GM19467 (cell line): Measurements from ENCODE around the gene SLC34A1.
A peak's percentile ranks its signal among the peaks of the same experiment; 100 is the strongest.

Source experiments
- ATAC-seq: cut with Tn5 transposase; IDR thresholded peaks from one replicate; pipeline ENCODE4 v1.9.1; 2021; ENCODE audit warnings: mild to moderate bottlenecking, moderate library complexity; ENCODE audit not compliant: unreplicated experiment

SLC34A1 gene

DNA sequence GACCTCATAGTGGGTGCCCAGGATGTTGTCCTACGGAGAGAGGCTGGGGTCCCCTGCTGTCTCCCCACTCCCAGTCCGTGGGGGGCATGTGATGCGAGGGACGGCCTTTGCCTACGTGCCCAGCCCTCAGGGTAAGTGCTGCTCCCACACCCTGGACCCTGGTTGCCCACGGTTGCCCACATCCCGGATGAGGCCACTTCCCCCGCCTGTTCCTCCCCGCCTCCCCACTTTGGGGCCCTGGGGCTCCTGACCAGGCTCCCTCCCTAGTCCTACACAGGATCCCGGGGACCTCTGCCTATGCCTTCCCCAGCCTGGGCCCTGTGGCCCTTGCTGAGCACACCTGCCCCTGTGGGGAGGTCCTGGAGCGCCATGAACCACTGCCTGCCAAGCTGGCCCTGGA, 1.5 kb downstream of the SLC34A1 start:
- no peak for ATAC-seq

DNA sequence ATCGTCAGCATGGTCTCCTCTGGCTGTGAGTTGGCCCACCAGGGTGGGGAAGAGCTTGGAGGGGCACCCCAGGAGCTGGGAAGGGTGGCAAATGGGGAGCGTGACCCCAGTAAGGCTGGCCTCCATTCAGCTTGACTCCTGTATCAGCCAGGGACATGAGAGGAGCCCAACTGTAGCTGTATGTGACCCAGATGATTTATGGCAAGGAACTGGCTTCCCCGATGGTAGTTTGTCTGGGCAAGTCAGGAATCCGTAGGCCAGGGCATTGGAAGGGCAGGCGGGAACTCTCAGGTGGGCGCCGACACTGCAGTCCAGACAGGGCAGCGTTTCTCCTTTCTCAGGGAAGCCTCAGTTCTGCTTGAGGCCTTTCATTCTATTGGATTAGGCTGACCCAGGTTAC, 2.3 kb downstream of the SLC34A1 start:
- ATAC-seq = no peak

DNA sequence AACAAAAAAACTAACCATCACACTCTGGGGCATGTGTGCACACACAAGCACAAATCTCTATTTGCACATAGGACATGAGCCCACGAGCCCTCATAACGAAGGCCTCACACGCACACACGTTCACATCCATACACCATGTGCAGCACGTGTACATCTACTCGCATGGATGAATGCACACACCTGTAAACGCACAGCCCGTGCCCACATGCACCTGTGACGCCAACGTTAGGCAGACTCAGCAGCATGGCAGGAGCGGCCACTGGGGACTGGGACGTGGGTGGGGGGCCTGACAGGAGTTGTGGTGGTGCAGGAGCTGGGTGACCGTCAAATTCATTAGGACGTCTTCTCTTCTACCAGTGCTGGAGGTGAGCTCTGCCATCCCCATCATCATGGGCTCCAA, 3.2 kb downstream of the SLC34A1 start:
- no peak for ATAC-seq

DNA sequence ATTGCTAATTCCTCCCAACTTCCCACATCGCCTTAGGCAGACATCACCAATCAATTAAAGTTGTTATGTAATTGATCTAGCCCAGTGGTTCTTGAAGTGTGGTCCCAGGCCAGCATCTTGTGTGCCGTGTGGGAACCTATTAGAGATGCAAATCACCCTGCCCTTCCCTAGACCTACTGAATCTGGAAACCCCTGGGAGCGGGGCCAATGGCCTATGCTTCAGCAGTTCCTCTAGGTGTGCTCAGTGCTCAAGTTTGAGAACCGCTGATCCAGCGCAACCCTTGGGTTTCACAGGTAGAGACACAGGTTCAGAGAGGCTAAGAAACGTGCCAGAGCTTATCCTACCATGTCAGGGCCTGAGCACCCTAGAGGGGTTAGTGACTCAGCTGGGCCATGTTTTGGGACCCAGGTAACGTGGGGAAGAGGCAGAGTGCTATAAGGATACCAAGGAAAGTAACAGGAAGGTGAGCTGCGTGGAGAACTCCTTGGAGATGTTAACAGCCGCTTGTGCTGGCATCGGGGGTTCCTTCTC, 4.4 kb downstream of the SLC34A1 start:
- ATAC-seq = no peak

DNA sequence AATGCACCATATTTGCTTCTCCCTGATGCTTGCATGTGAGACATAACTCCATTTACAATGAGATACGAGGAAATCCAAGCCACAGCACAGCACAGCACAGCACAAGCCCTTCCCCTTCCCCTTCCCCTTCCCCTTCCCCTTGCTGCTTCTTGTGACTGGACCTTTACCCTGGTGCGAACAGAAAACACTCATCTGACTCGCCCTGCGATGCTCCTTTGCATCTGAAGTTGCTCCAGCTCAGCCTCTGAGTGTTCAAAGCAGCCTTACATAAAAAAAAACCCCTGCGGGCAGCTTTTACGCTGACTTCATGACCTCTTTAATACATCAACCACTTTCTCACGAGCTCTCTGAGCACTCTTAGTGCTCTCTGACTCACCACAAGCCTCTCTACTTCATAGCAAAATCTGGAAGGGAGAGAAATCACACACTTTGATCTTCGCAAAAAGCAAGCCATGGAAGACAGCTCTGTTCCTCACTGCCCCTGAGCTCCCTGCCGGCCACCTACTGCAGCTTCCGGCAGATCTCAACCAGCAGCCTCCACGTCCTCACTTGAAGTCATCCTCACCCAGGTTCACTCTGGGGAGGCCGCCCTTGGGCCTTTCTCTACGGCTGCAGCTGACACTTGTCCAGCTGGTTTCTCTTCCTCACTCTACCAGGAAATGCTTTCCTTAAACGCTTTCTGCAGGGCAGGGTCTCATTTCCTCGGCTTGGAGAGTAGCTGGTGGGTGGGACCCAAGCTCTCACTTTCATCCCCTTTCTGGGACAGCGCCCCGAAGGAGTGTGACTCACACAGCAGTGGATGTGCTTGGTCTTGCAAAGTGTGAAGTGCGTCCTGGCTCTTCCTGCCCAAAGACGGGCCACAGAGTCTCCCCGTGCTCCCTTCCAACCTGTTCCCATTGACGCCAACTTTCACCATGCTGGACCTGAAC, 5.3 kb downstream of the SLC34A1 start:
- ATAC-seq = no peak

DNA sequence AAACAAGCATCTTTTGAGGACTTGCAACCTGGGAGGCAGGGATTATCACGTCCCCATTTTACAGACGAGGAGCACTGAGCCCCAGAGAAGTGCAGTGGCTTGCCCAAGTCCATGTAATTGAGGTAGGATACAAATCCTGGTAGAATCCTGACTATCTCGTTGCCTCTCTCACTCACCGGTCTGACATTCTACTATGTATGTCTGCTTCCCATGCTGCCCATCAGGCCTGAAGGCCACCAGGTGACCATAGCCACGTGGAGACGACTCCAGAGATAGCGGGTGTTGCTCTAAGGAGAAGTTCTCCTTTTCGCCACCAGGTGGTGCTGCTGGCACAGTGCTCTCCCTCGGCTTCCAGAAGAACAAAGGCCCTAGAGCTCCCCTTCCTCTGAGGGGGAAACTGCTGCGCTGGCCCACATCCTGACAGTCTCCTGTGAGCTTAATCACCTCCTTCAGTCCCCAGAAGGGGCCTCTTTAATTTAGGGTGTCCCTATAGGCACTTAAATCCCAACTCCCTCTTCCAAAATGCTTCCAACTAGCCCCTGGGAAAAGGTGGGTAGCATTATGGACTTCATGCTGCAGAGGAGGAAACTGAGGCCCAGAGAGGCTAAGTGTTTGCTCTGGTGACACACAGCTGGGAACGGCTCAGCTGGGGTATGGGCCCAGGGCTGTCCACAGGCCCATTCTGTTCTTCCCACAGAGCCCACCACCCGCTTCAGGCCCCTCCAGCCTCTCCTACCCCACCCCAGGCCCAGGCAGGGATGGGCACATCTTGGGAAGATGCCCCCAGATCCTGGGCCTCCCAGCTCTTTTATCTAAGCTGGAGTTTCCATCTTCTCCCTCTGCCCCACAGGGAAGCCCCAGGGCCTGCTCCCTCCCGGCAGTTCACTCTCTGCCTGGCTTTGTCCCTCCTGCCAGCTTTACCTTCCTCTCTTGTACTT, 6.4 kb downstream of the SLC34A1 start:
- ATAC-seq = peak; percentile 69

DNA sequence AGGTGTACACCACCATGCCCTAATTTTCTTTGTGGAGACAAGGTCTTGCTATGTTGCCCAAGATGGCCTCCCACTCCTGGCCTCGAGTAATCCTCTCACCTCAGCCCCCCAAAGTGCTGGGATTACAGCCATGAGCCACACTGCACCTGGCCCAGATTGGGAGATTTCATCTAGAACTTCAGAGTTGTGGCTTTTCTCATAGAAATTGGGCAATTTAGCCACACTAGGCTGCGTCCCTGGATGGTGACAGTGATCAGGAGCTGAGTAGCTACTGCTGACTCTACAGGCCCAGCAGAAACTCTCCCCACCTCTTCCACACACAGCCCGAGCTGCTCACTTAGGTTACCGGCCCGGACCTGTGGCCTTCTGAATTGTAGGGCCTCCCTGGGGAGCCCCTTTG, 8.5 kb downstream of the SLC34A1 start:
- ATAC-seq = no peak

DNA sequence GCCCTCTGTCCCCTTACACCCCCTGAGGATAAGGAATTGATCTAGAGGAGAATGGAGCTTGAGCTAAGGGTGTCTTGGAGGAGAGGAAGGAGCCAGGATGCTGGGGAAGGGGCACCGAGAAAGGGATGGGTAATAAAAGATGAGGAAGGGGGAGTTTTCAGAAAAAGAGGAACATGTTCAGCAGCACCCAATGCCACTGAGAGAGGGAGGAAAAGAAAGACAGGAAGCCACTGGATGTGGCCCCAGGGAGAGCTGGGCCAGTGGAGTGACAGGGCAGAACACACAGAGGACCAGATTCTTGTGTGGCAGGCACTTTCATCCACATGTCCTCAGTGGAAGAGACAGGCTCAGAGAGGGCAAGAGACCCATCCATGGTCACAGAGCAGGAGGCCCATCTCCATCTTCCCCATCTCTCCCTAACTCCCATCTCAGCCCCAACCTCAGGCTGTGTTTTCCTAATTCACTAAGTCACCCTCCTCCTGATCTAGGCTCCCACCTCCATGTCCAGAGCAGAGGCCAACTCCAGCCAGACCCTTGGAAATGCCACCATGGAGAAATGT, 9.1 kb downstream of the SLC34A1 start:
- no peak for ATAC-seq

DNA sequence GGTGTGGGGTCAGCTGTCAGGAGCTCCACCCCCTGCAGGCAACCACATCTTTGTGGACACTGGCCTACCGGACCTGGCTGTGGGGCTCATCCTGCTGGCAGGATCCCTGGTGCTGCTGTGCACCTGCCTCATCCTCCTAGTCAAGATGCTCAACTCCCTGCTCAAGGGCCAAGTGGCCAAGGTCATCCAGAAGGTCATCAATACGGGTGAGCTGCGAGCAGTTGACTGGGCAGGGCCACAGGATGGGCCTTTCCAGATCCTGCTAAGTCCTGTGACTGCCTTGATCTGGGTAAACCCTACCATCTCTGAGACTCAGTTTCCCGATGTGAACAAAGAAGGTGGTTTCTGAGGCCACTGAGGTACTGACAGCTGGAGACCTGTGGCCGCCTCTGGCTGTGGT, 9.8 kb downstream of the SLC34A1 start:
- no peak for ATAC-seq

DNA sequence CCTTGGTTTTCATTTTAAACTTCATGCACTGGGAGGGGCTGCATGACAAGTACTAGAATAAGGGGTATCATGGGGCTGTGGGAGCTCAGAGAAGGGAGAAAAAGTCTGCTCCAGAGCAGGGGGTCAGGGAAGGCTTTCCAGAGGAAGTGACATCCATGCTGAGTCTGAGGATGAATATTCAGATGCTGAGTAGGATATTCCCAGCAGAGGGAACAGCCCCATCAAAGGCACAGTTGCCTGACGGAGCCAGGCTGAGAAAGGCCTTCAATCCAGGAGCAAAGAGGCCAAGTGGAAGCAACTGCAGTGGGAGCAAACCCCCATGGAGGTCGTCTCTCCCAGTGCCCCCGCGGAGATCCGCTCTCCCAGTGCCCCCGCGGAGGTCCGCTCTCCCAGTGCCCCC, 11.8 kb downstream of the SLC34A1 start:
- no peak for ATAC-seq

DNA sequence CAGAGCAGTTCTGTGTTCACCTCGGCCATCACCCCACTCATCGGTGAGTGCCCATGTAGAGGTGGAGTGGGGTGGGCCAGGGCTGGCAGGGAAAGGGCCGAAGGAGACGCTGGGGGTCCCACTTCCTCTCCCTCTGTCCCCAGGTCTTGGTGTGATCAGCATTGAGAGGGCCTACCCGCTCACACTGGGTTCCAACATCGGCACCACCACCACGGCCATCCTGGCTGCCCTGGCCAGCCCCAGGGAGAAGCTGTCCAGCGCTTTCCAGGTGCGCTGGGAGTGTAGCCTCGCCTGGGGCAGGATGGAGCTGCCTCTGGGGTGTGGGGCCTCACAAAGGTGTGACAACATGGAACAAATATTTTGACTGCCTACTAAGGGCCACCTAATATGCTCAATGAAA, 12.6 kb downstream of the SLC34A1 start:
- no peak for ATAC-seq

DNA sequence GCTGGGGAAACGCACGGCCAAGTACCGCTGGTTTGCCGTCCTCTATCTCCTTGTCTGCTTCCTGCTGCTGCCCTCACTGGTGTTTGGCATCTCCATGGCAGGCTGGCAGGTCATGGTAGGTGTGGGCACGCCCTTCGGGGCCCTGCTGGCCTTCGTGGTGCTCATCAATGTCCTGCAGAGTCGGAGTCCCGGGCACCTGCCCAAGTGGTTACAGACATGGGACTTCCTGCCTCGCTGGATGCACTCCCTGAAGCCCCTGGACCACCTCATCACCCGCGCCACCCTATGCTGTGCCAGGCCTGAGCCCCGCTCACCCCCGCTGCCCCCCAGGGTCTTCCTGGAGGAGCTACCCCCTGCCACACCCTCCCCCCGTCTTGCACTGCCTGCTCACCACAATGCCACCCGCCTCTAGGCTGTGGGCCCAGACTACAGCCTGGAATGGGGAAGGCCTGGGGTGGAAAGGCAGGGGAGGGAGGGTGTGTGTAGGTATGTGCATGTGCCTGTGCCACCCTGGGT, 13.7 kb downstream of the SLC34A1 start:
- no peak for ATAC-seq

DNA sequence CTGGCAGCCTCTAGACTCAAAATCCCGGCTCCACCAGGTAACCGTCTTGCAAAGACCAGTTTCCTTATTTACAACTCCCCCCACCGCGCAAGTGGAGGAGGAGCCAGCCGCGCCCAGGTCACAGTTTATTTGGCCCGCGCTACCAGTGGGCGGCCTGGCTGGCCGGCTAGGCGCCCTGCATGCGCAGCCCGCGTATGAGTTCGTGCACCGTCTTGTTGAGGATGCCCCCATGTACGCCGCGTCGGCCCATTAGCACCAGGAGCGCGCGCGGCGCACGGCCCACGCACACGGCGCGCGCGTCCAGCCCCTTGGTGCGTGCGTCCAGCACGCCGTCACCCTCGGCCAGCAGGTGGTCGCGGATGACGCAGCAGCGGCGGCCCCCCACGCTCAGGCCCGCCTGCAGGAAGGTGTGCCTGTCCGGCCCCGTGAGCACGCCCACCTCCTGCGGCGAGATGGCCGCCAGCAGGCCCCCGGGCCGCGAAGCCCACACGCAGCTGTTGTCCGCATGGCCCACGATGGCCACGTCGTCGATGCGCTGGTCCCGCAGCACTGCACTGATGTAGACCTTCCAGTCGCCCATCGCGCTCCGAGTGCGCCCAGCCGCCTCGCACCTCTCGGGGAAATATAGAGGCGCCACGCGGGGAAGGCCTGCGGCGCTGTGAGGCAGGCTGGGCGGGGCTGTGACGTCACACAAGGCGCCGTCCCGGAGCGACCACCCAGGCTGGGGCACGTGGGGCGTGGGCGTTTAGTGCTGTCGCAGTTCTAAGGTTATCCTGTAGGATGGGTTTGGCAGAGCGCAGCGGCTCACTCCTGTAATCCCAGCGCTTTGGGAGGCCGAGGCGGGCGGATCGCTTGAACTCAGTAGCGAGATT, 16.0 kb downstream of the SLC34A1 start, which contains the start of gene PFN3:
Gene PFN3, minus strand, starts transcription at position 665 of the 872 bp plus-strand sequence. Its CDS starts 85 bp downstream, at position 580.
- ATAC-seq = no peak

DNA sequence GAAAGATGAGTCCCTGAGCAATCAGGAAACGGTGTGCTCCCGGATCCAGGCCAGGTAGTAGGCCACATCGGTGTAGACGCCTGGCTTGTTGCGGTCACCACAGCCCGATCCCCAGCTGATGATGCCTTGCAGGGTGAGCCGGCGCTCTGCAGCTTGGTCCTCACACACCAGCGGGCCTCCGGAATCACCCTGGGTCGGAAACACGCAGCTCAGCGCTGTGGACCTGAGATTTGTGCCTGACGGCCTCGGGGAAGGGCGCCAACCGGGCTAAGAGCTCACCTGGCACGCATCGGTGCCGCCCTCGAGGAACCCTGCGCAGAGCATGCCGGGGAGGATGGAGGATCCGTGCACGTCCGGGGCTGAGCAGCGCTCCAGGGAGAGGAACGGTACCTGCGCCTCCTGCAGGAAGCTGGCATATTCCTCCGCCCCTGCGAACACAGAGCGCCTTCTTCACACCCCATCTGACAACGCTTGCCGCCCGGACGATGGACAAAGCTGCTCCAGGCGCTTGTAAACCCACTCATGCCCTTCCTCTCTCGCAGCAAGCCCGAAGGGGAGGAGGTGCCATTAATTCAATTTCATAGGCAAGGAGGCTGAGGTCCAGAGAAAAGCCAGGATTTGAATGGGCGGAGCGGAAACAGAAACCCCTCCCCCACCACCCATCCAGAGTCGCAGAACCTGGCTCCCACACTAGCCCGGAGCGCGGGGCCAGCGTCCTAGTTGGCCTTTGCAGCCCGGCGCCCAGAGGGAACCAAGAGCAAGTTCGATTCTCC, 18.2 kb downstream of the SLC34A1 start:
- ATAC-seq = no peak

DNA sequence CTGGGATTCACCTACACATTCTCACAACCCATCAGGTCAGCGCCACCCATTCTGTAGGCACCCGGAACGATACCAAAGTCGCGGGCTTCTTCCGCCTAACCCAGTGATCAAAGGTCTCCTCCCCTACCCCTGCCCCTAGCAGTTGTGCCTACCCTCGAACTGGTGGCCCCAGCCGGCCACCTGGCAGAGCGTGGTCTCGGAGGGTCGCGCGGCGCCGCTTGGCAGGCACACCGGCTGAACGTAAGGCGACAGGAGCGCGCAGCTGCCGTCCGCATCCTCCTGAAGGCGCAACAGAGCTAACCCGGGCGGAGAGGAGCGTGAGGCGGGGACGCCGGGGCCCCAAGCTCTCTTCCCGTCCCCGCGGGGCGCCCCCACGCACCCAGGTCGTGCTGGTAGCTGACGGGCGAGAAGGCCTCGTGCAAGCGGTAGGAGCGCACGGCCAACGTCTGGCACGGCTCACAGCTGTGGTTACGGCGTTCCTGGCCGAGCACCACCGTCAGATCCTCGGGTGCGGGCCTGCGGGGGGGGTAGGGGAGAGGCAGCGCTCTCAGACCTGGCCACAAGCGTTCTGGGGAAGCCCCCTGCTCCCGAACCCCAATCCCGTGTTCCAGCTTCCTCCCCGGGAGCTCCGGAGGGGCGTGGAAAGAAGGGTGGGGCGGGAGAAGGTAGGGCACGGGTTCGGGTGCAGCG, 19.0 kb downstream of the SLC34A1 start:
- ATAC-seq = peak; percentile 11

DNA sequence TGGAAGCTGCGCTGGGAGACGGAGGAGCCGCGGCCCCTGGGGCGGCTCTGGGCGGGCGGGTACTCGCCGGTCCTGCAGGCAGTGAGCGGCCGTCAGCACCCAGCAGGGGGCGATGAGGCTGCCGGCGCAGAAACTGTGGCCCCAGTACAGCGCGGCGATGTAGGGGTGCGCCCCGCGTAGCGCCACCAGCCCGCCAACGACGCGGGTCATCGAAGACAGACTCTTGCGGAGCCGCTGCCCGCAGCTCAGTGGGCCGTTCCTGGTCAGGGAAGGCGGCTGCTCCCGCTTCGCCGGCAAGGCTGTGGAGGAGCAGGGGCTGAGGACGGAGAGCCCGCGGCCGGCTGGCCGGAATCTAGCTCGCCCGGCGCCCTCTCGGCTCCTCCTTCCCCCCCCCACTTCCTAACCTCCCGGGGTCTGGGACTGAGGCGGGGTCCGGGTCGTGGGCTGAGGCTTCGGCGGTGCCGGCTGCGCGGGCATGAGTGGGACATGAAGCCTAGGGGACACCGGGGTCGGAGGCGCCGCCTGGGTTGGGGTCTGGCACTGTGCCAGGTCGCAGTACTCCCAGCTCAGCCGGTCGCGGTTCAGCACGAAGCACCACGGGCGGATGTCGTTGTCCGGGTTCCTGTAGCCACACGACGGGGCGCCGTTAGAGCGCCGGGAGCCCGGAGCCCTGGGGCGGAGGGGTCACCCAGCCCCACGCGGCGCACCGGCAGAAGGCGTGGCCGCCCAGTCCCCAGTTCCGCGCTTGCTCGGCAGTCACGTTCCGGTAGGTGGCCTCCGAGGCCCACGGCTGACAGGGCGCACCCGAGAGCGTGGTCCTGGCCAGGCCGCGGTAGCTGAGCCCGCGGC, 19.8 kb downstream of the SLC34A1 start:
- ATAC-seq = peak; percentile 61

DNA sequence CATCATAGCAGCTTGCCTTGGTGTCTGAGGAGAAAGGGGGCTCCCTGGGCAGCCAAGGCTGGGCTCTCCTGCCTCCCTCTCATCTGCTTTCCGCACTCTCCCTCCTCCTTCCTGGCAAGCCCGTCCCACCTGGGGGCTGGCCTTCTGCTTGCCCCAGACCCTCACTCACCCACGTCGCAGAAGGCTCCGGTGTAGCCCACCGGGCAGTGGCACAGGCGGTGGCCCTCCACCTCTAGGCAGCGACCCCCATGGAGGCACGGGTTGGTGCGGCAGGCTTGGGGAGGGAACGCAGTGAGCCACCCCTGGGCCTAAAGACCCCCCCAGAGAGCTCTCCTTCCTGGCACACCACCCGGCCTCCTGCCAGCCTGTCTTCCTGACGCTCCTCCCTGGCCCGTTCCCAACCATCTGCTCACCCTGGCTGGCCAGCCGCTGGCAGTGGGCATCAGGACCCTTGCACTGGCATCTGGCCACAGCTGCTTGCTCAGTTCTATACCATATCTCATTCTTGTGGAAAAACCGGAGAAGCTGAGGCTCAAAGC, 20.5 kb downstream of the SLC34A1 start:
- ATAC-seq = no peak
